ENCODE results near the gene MCCC2. TPM values are rescaled to one million over a fixed set of nuclear protein-coding genes. Genes with fewer than 3 reads are reported as not detected.
A peak's percentile ranks its signal among the peaks of the same experiment; 100 is the strongest.
"Not testable (repeated sequence)": the region's sequence is repeated elsewhere in the genome, so short reads cannot be mapped to it uniquely, and the experiment has no call there.

The MCCC2 gene
- total RNA-seq, 1 experiment from 2014 or later, result 47.2 TPM

DNA sequence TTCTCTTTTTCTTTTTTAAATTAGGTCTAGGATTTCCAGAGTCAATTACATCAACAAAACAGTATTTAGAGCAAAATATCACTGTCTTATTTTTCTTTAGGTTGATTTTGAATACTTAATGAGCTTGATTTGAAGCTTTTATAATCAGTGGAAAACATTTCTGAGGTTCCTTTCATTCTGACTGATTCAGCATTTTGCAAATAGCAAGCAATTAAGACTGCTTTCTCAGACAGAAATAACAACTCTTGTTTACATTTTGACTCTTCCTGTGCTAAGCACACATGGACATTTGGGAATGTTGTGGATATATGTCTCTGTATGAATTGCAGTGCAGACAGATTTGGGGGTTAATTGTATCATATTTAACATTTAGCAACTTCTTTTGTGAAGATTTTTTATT, 22.2 kb upstream of the MCCC2 start (continued):
- TF ChIP-seq, protein P1, sequence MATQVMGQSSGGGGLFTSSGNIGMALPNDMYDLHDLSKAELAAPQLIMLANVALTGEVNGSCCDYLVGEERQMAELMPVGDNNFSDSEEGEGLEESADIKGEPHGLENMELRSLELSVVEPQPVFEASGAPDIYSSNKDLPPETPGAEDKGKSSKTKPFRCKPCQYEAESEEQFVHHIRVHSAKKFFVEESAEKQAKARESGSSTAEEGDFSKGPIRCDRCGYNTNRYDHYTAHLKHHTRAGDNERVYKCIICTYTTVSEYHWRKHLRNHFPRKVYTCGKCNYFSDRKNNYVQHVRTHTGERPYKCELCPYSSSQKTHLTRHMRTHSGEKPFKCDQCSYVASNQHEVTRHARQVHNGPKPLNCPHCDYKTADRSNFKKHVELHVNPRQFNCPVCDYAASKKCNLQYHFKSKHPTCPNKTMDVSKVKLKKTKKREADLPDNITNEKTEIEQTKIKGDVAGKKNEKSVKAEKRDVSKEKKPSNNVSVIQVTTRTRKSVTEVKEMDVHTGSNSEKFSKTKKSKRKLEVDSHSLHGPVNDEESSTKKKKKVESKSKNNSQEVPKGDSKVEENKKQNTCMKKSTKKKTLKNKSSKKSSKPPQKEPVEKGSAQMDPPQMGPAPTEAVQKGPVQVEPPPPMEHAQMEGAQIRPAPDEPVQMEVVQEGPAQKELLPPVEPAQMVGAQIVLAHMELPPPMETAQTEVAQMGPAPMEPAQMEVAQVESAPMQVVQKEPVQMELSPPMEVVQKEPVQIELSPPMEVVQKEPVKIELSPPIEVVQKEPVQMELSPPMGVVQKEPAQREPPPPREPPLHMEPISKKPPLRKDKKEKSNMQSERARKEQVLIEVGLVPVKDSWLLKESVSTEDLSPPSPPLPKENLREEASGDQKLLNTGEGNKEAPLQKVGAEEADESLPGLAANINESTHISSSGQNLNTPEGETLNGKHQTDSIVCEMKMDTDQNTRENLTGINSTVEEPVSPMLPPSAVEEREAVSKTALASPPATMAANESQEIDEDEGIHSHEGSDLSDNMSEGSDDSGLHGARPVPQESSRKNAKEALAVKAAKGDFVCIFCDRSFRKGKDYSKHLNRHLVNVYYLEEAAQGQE (IDR thresholded peaks at IDR 0.05; ENCODE audit: low read depth), result no peak

DNA sequence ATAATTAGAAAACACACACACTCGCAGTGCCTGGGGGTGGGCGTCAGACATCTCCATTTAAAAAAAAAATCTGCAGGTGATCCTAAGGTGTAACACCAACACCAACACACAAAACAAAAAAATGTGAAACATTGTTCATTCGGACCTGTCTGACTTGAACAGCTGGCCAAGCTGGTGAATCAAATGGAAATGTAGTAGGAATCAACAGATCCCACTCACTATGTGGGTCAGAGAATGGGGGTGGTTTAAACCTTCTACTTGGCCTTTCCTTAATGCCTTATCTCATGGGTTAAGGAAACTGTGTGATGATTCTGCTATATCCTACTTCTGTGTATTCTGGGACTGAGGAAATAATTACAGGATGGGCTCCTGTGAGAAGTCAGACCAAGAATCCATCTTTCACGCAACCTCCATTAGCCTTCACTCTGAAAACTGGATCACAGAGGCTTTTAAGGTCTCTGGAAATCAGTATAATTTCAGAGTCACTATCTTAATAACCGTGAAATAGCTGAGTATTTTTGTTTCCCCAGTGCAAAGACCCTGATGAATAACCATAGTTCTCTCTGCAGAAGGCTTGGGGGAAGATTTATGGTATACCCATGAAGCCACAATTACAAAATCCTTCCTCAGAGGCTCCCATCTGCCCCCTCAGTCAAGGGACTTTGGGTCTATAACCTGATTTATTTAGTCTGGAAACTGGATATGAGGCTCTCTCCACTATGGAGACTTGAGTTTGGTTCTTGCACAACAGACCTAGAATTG, 17.2 kb upstream of the MCCC2 start:
- intact Hi-C loops (cut with micrococcal nuclease), result loop anchor here (10.0 kb wide), 1 partner anchor 55 kb away; no protein-coding TSS in a partner anchor
- RAD21 ChIA-PET (ENCODE audit: low non-redundant PET in 1 of 2, low total read pairs in 2 of 2, uncharacterized antibody in 2 of 2, unreplicated experiment in 2 of 2), result no interaction called here
- Histone ChIP-seq H3K27me3 (ENCODE audit: insufficient read depth, low read length) (no peaks in the 10 kb centered on the region), H3K9ac (ENCODE audit: low read length) (no peak overlapping the region), H3K79me2 (ENCODE audit: insufficient read depth, low read length) (no peaks in the 10 kb centered on the region), H4K20me1 (ENCODE audit: insufficient read depth) (no peaks in the 10 kb centered on the region), H3K4me1 (ENCODE audit: control insufficient read depth in 1 of 2, insufficient read depth in 2 of 2, low read length in 2 of 2) (no peaks in the 10 kb centered on the region), H3K4me3 (replicated peaks in 1 of 2; ENCODE audit: low read depth in 1 of 2, low read length in 2 of 2) (no peak overlapping the region), H3K4me2 (ENCODE audit: low read length) (no peak overlapping the region), H3K36me3 (ENCODE audit: control insufficient read depth in 1 of 2, insufficient read depth in 2 of 2, low read length in 2 of 2) (peaks cover 6 to 9% of the 10 kb centered on the region in 2 experiments; a peak in 2 of 4 replicates), H3K9me3 (ENCODE audit: control insufficient read depth in 1 of 2, insufficient read depth in 1 of 2, low read depth in 1 of 2, low read length in 2 of 2) (no peaks in the 10 kb centered on the region), H2AFZ (ENCODE audit: low read depth, low read length, poor library complexity, severe bottlenecking) (no peak overlapping the region), H3K27ac (ENCODE audit: low read depth, low read length) (no peak overlapping the region), H3K9me2 (ENCODE audit: insufficient read depth) (no peaks in the 10 kb centered on the region)
- POLR2A ChIA-PET, result no interaction called here
- no peak for ATAC-seq
- no peak for TF ChIP-seq SP1 (IDR thresholded peaks at IDR 0.05; ENCODE audit: low read depth)
- TF ChIP-seq EZH2 (IDR thresholded peaks at IDR 0.05), result no peak
- TF ChIP-seq EGR1 (IDR thresholded peaks at IDR 0.05; ENCODE audit: low read depth), result no peak
- TF ChIP-seq EZH2phosphoT487 (IDR thresholded peaks at IDR 0.05; ENCODE audit: borderline replicate concordance), result no peak
- no peak for TF ChIP-seq ZFX (IDR thresholded peaks at IDR 0.05)
- CTCF ChIA-PET, result no interaction called here
- BruUV-seq (replicated peaks), result TSS peak; percentile 27
- DNase-seq (ENCODE audit: low read depth, low spot score), result no peak

- POLR2A ChIA-PET; RAD21 ChIA-PET (ENCODE audit: low non-redundant PET in 1 of 2, low total read pairs in 2 of 2, uncharacterized antibody in 2 of 2, unreplicated experiment in 2 of 2): not testable (repeated sequence)
These were observed 15.3 kb upstream of the MCCC2 start for GRCh38 chr5:71571811-71572210.

More at GRCh38 chr5:71571811-71572210, 15.3 kb upstream of the MCCC2 start:
- H3K9me3 ChIP-seq (ENCODE audit: control insufficient read depth in 1 of 2, insufficient read depth in 1 of 2, low read depth in 1 of 2, low read length in 2 of 2); intact Hi-C loops (cut with micrococcal nuclease); H4K20me1 ChIP-seq (ENCODE audit: insufficient read depth); CTCF ChIA-PET; H3K27me3 ChIP-seq (ENCODE audit: insufficient read depth, low read length); H2AFZ ChIP-seq (ENCODE audit: low read depth, low read length, poor library complexity, severe bottlenecking); H3K36me3 ChIP-seq (ENCODE audit: control insufficient read depth in 1 of 2, insufficient read depth in 2 of 2, low read length in 2 of 2); H3K4me2 ChIP-seq (ENCODE audit: low read length); H3K9ac ChIP-seq (ENCODE audit: low read length); H3K27ac ChIP-seq (ENCODE audit: low read depth, low read length); H3K9me2 ChIP-seq (ENCODE audit: insufficient read depth); DNase-seq (ENCODE audit: low read depth, low spot score); H3K79me2 ChIP-seq (ENCODE audit: insufficient read depth, low read length); ATAC-seq; H3K4me1 ChIP-seq (ENCODE audit: control insufficient read depth in 1 of 2, insufficient read depth in 2 of 2, low read length in 2 of 2); BruUV-seq (replicated peaks); H3K4me3 ChIP-seq (replicated peaks in 1 of 2; ENCODE audit: low read depth in 1 of 2, low read length in 2 of 2): not testable (repeated sequence)

Measured in HCT116 (cell line).